ENCODE results near the gene CBFA2T2.
A peak's percentile ranks its signal among the peaks of the same experiment; 100 is the strongest.
"Not testable (repeated sequence)": the region's sequence is repeated elsewhere in the genome, so short reads cannot be mapped to it uniquely, and the experiment has no call there.

Gene CBFA2T2

DNA sequence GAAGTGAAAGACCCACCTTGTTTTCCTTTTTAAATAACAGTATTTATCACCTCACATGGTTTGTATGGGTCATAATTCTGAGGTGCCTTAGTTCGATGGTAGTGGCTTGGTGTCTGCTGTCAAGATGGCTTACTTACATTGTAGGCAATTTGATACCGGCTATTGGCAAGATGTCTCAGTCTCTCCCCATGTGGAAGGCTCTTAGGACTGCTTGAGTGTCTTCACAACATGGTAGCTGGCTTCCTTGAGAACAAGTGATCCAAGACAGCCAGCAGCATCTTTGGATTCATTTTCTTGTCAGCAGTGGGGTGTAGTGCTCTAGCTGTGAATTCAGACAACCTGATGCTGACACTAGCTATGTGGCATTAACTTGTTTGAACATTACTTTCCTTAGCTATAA lies 70.1 kb downstream of the CBFA2T2 start:
- no peak overlapping the region for H3K4me3 ChIP-seq (replicated peaks in 1 of 2; ENCODE audit: low read depth in 2 of 2, low read length in 2 of 2)
- TF ChIP-seq, protein P1, sequence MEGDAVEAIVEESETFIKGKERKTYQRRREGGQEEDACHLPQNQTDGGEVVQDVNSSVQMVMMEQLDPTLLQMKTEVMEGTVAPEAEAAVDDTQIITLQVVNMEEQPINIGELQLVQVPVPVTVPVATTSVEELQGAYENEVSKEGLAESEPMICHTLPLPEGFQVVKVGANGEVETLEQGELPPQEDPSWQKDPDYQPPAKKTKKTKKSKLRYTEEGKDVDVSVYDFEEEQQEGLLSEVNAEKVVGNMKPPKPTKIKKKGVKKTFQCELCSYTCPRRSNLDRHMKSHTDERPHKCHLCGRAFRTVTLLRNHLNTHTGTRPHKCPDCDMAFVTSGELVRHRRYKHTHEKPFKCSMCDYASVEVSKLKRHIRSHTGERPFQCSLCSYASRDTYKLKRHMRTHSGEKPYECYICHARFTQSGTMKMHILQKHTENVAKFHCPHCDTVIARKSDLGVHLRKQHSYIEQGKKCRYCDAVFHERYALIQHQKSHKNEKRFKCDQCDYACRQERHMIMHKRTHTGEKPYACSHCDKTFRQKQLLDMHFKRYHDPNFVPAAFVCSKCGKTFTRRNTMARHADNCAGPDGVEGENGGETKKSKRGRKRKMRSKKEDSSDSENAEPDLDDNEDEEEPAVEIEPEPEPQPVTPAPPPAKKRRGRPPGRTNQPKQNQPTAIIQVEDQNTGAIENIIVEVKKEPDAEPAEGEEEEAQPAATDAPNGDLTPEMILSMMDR (IDR thresholded peaks at IDR 0.05; ENCODE audit: low read depth, low read length) = no peak
- DNase-seq (ENCODE audit: low read depth in 2 of 2) = no peak

DNA sequence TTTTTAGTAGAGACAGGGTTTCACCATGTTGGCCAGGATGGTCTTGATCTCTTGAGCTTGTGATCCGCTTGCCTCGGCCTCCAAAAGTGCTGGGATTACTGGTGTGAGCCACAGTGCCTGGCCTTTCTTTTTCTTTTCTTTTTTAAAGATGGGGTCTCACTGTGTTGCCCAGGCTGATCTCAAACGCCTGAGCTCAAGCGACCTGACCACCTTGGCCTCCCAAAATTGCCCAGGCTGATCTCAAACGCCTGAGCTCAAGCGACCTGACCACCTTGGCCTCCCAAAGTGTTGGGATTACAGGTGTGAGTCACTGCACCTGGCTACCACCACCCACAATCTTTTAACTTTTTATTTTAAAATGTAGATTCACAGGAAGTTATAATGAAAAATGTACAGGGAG lies 71.2 kb downstream of the CBFA2T2 start:
- H3K4me3 ChIP-seq (replicated peaks in 1 of 2; ENCODE audit: low read depth in 2 of 2, low read length in 2 of 2); DNase-seq (ENCODE audit: low read depth in 2 of 2): not testable (repeated sequence)

DNA sequence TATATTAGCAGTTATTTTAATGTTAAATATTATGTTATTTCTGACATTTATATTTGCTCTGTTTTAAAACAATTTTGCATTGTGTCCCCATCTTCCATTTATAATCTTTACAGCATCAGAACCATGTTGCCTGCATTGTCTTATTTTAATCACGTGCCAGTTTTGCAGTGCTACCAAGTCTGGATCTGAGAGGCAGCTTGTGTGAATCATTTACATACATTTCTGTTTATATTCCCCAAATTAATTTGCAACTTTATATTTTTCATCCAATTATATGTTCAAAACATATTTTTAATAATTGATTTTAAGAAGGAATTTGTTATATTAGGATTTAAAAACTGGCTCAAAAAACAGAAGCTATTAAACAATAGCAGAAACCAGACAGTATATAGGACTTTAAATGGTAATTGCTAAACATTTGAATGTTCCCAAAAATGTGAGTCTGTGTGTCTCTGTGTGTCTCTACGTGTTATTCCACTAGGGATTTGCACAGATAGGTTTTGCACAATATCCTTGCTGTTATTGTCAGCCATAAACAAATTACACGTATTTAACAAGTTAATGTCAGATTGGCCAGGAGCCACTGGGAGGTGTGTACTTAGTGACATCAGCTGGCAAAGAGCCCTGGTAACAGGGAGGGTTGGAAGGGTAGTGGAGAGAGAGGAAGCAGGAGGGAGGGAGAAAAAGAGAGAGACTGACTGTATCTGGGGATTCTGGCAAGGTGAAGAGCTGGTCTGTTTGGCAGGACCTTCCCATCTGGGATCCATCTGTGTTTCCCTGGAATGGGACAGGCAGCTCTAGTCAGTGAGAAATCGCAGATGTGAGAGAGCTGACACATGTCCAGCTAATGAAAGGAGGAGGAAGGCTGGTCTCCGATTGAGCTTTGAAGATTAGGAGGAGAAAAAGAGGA lies 72.1 kb downstream of the CBFA2T2 start:
- H3K4me3 ChIP-seq (replicated peaks in 1 of 2; ENCODE audit: low read depth in 2 of 2, low read length in 2 of 2) = peak overlapping the region; percentile 0 to 1
- DNase-seq (ENCODE audit: low read depth in 2 of 2) = peak; percentile 92 to 94
- TF ChIP-seq, protein P1 (IDR thresholded peaks at IDR 0.05; ENCODE audit: low read depth, low read length) = no peak

DNA sequence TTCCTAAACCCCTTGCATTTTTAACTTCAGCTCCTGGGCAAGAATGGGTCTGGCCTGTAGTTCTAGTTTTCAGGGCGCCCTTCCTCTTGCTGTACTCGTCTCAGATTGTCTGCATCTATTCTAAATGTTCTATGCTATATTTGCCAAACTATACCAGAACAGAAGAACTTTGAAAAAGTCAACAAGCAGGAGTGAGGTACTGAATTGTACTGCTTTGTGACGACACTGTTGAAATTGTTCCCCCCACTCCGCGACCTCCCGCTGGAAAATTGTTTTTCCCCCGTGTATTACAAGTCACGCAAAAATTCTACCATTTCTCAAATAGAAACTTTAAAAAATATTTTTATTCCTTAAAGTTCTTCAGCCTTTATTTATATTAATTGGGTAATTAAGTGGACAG lies 73.9 kb downstream of the CBFA2T2 start:
- TF ChIP-seq, protein P1 (IDR thresholded peaks at IDR 0.05; ENCODE audit: low read depth, low read length) = no peak
- no peak for DNase-seq (ENCODE audit: low read depth in 2 of 2)
- no peak overlapping the region for H3K4me3 ChIP-seq (replicated peaks in 1 of 2; ENCODE audit: low read depth in 2 of 2, low read length in 2 of 2)

DNA sequence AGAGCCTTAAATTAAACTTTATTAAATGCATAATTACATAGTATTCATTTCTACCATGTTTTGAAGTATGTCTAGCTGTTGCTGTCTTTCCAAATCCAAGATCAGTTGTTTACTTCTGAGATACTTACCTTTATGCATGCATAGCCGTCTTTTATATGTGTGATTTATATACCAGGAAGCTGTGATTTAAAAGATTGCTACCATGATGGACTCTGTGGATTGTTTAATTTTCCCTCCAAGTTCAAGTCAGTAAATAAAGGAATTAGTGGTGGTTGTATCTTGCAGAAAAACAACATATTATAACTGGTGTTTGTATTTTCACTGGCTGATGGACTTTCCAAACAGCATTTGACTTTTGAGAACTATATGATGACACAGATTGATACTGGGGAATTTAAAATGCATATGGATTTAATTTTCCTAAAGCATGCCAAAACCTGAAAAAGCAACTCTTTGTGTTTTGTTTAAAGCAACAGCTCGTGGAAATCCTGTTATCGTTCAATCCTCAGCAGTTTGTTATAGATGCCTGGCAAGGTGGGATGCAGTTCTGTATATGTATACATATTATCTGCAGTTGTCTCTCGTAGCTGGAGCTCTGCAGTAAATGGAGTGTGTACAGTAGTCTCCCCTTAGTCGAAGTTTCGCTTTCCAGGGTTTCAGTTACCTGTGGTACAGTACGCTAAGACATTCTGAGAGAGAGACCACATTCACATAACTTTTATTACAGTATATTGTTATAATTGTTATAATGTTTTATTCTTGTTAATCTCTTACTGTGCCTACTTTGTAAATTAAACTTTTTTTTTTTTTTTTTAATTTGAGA lies 77.1 kb downstream of the CBFA2T2 start:
- H3K4me3 ChIP-seq (replicated peaks in 1 of 2; ENCODE audit: low read depth in 2 of 2, low read length in 2 of 2) = no peak overlapping the region
- DNase-seq (ENCODE audit: low read depth in 2 of 2) = no peak
- TF ChIP-seq, protein P1 (IDR thresholded peaks at IDR 0.05; ENCODE audit: low read depth, low read length) = no peak

DNA sequence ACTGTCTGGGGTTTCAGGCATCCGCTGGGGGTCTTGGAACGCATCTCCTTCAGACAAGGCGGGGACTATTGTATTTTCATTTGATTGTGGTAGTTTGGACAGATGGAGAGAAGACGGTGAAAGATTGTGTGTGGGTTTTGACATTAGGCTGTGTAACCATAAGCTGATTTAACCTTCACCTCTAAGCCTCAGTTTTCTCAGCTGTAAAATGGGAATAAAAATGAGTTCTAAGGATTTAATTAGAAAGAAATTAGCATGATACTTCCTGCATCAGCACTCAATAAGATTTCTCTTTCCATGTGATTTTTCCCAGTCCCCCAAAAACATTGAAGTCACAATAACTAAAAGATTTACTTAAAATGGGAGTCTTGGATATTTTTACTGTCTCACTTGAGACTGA lies 78.1 kb downstream of the CBFA2T2 start:
- no peak overlapping the region for H3K4me3 ChIP-seq (replicated peaks in 1 of 2; ENCODE audit: low read depth in 2 of 2, low read length in 2 of 2)
- TF ChIP-seq, protein P1 (IDR thresholded peaks at IDR 0.05; ENCODE audit: low read depth, low read length) = no peak
- no peak for DNase-seq (ENCODE audit: low read depth in 2 of 2)

DNA sequence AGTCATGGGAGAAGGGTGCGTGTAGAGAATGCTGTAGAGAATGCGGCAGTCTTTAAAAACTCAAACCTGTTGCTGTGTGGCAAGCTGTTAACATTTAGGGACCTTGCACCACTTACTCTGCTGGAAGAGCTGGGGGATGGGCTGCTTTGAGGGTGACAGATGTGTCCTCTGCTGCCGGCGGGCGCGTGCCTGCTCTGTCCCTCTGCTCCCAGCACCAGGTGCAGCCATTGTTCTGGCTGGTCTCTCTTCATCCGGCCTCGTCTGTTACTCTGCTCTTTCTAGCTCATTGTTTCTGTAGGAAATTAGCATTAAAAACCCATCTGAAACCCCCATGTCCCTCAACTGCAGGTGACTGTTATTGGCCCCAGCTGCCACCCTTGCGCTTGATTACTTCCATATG lies 78.5 kb downstream of the CBFA2T2 start:
- TF ChIP-seq, protein P1 (IDR thresholded peaks at IDR 0.05; ENCODE audit: low read depth, low read length) = no peak
- H3K4me3 ChIP-seq (replicated peaks in 1 of 2; ENCODE audit: low read depth in 2 of 2, low read length in 2 of 2) = no peak overlapping the region
- no peak for DNase-seq (ENCODE audit: low read depth in 2 of 2)
